Measurements from ENCODE around the gene NCF4.

The NCF4 gene

DNA sequence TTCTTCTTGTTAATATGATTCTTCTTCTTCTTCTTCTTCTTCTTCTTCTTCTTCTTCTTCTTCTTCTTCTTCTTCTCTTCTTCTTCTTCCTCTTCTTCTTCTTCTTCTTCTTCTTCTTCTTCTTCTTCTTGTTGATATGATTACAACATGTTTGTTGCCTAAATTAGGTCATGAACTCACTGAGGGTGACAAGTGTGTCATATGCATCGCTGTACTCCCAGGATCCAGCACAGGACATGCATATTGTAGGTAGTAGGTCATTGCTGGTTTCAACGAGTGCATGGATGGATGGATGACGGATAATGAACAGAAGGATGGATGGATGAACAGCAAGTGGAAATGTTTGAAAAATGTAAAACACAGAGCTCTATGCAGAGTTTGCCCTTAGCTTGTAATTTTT is 29.1 kb upstream of the NCF4 start:
- TF ChIP-seq, protein P1, sequence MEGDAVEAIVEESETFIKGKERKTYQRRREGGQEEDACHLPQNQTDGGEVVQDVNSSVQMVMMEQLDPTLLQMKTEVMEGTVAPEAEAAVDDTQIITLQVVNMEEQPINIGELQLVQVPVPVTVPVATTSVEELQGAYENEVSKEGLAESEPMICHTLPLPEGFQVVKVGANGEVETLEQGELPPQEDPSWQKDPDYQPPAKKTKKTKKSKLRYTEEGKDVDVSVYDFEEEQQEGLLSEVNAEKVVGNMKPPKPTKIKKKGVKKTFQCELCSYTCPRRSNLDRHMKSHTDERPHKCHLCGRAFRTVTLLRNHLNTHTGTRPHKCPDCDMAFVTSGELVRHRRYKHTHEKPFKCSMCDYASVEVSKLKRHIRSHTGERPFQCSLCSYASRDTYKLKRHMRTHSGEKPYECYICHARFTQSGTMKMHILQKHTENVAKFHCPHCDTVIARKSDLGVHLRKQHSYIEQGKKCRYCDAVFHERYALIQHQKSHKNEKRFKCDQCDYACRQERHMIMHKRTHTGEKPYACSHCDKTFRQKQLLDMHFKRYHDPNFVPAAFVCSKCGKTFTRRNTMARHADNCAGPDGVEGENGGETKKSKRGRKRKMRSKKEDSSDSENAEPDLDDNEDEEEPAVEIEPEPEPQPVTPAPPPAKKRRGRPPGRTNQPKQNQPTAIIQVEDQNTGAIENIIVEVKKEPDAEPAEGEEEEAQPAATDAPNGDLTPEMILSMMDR (IDR thresholded peaks at IDR 0.05; ENCODE audit: borderline replicate concordance, control extremely low read depth, extremely low read depth, insufficient read depth, missing control alignments) = no peak
- DNase-seq (ENCODE audit: low spot score) = no peak
- in situ Hi-C loops (cut with MboI; ENCODE audit: low sequenced_read_pairs, unreplicated experiment) = no loop called here

DNA sequence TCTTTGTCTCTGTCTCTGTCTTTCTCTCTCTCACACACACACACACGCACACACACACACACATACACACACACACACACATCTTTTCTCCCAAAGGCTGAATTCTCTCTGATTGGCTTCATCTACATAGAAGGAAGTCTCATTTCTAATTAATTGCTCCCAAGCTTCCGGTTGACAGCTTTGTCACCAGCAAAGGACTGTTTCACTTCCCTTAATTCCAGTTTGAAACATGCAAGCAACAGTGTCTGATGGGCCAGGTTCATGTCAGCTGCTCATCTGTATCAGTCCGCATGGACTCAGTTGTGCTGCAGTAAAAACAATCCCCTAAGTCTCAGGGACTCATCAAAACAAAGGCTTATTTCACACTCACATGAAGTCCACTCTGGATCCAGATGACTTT is 27.7 kb upstream of the NCF4 start:
- DNase-seq (ENCODE audit: low spot score) = no peak
- TF ChIP-seq, protein P1 (IDR thresholded peaks at IDR 0.05; ENCODE audit: borderline replicate concordance, control extremely low read depth, extremely low read depth, insufficient read depth, missing control alignments) = no peak
- in situ Hi-C loops (cut with MboI; ENCODE audit: low sequenced_read_pairs, unreplicated experiment) = no loop called here

DNA sequence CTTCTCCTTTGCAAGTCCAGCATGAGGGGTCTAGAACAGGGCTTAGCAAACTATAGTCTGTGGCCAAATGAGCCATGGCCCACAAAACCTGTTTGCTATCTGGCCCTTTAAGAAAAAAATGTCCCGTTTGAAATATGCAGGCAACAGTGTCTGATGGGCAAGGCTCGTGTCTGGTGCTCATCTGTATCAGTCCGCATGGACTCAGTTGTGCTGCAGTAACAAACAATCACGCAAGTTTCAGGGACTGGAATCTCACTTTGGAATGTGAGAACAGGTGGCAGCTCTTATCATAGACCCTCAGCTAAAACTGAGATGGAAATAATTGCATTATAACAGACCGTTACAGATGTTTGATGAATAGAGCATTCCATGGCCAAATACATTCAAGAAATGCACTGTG is 24.9 kb upstream of the NCF4 start:
- TF ChIP-seq, protein P1 (IDR thresholded peaks at IDR 0.05; ENCODE audit: borderline replicate concordance, control extremely low read depth, extremely low read depth, insufficient read depth, missing control alignments) = no peak
- in situ Hi-C loops (cut with MboI; ENCODE audit: low sequenced_read_pairs, unreplicated experiment) = no loop called here
- DNase-seq (ENCODE audit: low spot score) = no peak

DNA sequence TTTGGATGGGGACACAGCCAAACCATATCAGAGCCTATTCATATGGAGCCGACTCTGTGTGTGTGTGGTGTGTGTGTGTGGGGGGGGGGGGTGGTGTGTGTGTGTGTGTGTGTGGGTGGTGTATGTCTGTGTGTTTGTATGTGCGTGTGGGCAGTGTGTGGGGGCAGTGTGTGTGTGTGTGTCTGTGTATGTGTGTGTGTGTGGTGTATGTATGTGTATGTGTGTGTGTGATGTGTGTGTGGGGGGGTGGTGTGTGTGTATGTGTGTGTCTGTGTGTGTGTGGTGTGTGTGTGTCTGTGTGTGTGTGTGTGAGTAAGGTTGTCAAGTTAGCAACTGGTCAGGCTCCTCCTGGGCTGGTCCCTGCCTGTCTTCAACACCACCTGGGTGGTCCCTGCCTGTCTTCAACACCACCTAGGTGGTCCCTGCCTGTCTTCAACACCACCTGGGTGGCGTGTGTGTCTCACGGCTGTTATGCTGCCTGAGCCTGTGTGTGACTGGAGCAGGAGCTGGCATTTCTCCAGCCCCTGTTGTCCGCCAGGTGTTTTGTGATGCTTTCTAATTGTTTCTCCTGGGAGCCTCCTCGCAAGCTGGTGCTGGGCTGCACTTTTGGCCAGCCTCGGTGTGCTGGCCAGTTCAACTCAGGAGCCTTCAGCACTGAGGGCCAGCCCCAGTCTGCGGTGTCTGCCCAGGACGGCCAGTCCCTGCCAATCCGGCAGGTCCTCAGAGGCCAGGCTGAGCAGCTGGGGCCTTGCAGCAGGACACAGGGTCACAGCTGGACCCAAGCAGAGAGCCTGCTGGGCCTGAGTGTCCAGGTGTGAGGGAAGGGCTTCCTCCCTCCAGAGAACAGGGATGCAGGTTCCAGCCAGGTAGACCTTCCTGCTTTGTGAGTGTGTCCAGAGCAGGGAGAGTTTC is 22.4 kb upstream of the NCF4 start:
- in situ Hi-C loops (cut with MboI; ENCODE audit: low sequenced_read_pairs, unreplicated experiment) = no loop called here
- no peak for DNase-seq (ENCODE audit: low spot score)
- TF ChIP-seq, protein P1 (IDR thresholded peaks at IDR 0.05; ENCODE audit: borderline replicate concordance, control extremely low read depth, extremely low read depth, insufficient read depth, missing control alignments) = no peak

DNA sequence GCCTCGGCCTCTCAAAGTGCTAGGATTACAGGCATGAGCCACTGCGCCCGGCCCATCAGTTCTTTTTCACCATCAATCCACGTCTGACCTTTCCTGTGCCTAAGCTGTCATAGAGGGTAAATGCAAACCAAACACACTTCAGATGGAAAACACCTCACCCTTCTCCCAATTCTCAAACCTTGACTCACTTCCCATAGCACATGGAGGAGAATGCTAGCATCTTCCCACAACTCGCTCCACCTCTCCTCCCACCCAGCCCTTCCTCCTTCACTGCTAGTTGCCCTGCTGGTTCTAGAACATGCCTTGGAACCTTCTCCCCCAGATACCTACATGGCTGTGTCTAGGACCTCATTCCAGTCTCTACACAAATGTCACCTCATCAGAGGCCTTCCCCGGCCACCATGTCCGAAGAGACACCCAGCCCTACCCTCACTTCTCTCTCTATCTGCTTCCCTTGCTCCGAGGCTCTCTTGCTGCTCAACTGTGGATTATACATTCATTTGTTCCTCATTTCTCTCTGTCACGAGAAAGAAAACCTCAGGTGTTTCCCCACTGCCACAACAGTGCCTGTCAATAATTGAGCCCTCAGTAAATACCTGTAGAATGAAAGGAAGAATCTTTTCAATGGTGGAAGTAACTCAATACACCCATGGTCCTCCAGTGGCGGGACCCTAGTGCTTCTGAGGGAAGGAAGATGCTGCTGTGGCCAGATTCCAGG is 21.3 kb upstream of the NCF4 start:
- TF ChIP-seq, protein P1 (IDR thresholded peaks at IDR 0.05; ENCODE audit: borderline replicate concordance, control extremely low read depth, extremely low read depth, insufficient read depth, missing control alignments) = no peak
- DNase-seq (ENCODE audit: low spot score) = no peak
- in situ Hi-C loops (cut with MboI; ENCODE audit: low sequenced_read_pairs, unreplicated experiment) = no loop called here

DNA sequence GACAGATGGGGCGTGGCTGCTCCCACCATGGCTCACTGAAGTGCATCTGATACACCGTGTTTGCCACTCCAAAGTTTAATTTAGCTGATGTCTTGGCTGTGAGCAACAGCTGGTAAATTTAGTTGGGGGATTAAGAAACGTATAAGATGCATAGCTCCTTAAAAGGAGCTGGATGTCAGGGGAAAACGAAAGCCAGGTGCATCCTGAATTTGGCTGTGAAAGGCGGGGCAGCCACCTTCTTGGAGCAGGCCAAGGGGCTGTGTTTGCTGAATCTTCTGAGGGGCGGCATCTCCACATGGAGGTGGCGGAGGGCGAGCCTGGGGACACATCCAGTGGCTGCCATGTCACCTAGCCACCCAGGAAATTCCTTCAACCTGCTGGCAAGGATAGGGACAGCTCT is 20.7 kb upstream of the NCF4 start:
- TF ChIP-seq, protein P1 (IDR thresholded peaks at IDR 0.05; ENCODE audit: borderline replicate concordance, control extremely low read depth, extremely low read depth, insufficient read depth, missing control alignments) = no peak
- in situ Hi-C loops (cut with MboI; ENCODE audit: low sequenced_read_pairs, unreplicated experiment) = no loop called here
- DNase-seq (ENCODE audit: low spot score) = no peak

All from GM13976 (cell line).